GM19023 (cell line): ENCODE data around the gene JCHAIN.
A peak's percentile ranks its signal among the peaks of the same experiment; 100 is the strongest.
"Not testable (repeated sequence)": the region's sequence is repeated elsewhere in the genome, so short reads cannot be mapped to it uniquely, and the experiment has no call there.

Source experiments
- ATAC-seq: cut with Tn5 transposase; IDR thresholded peaks from one replicate; pipeline ENCODE4 v1.9.1; 2021; ENCODE audit warnings: mild to moderate bottlenecking, moderate library complexity; ENCODE audit not compliant: unreplicated experiment

Gene JCHAIN

GRCh38 chr4:70650741-70651140 is 15.6 kb downstream of the JCHAIN start:
- ATAC-seq: not testable (repeated sequence)

- no peak for ATAC-seq
Observed at GRCh38 chr4:70640192-70640591, 26.1 kb downstream of the JCHAIN start.

- ATAC-seq: no peak
Observed at GRCh38 chr4:70637239-70637913, 28.9 kb downstream of the JCHAIN start.

- no peak for ATAC-seq
Observed at GRCh38 chr4:70634482-70634881, 31.8 kb downstream of the JCHAIN start.

GRCh38 chr4:70632028-70632427 is 34.3 kb downstream of the JCHAIN start:
- ATAC-seq: no peak

GRCh38 chr4:70630162-70630561 is 36.1 kb downstream of the JCHAIN start:
- no peak for ATAC-seq

GRCh38 chr4:70629469-70630090 is 36.7 kb downstream of the JCHAIN start:
- peak; percentile 76 for ATAC-seq

GRCh38 chr4:70628444-70628843 is 37.9 kb downstream of the JCHAIN start, which contains the start of gene ENAM:
ENAM (plus strand) TSS chr4:70628744; CDS start chr4:70629501, 757 bp downstream.
- ATAC-seq: no peak

GRCh38 chr4:70627620-70628019 is 38.7 kb downstream of the JCHAIN start:
- no peak for ATAC-seq

GRCh38 chr4:70624226-70624793 is 42.0 kb downstream of the JCHAIN start:
- no peak for ATAC-seq

GRCh38 chr4:70623323-70623722 is 43.0 kb downstream of the JCHAIN start:
- ATAC-seq: no peak

GRCh38 chr4:70619778-70620177 is 46.5 kb downstream of the JCHAIN start:
- ATAC-seq: no peak

GRCh38 chr4:70619288-70619687 is 47.0 kb downstream of the JCHAIN start:
- ATAC-seq: no peak

- ATAC-seq: no peak
Observed at GRCh38 chr4:70614184-70614555, 52.1 kb downstream of the JCHAIN start.

- ATAC-seq: peak; percentile 62
Observed at GRCh38 chr4:70613306-70614183, 52.8 kb downstream of the JCHAIN start.

- no peak for ATAC-seq
Observed at GRCh38 chr4:70608324-70608723, 58.0 kb downstream of the JCHAIN start.

- ATAC-seq: no peak
Observed at GRCh38 chr4:70607334-70607853, 58.9 kb downstream of the JCHAIN start.

- no peak for ATAC-seq
Observed at GRCh38 chr4:70606459-70606858, 59.8 kb downstream of the JCHAIN start.
